Psoas muscle (tissue), 8 donors: ENCODE measurements around the gene WFDC8. TPM values are rescaled to one million over a fixed set of nuclear protein-coding genes. Genes with fewer than 3 reads are reported as not detected.
"Not testable (repeated sequence)": the region's sequence is repeated elsewhere in the genome, so short reads cannot be mapped to it uniquely, and the experiment has no call there.

Source experiments
- ATAC-seq, 4 donors: fragments of 200-7000 bp; cut with Tn5 transposase; one replicate each; pipeline ENCODE4 v1.9.1; 2020; ENCODE audit warnings: moderate library complexity in 3 of 4, mild to moderate bottlenecking in 2 of 4
- DNase-seq, 2 donors: peaks; one replicate each; pipeline ENCODE4 v3.0.0-alpha.2; 2020
- H3K27ac ChIP-seq: fragments of 200-600 bp; one replicate; pipeline ENCODE4 v1.8.0; 2022
- H3K27me3 ChIP-seq, 3 donors: fragments of 200-600 bp in 1 of 3; one replicate each; pipeline versions ENCODE4 v1.6.1 to v1.8.0; 2013 to 2022; ENCODE audit warnings: low read length in 2 of 3, mild to moderate bottlenecking in 2 of 3, moderate library complexity in 1 of 3; ENCODE audit not compliant: insufficient read depth in 3 of 3
- H3K36me3 ChIP-seq, 2 donors: fragments of 200-600 bp in 1 of 2; one replicate each; pipeline versions ENCODE4 v1.6.1 to v1.8.0; 2013 to 2022; ENCODE audit warnings: low read depth in 1 of 2, mild to moderate bottlenecking in 1 of 2, moderate library complexity in 1 of 2; ENCODE audit not compliant: insufficient read depth in 1 of 2
- H3K4me1 ChIP-seq: fragments of 200-600 bp; one replicate; pipeline ENCODE4 v1.8.0; 2022
- H3K4me3 ChIP-seq: fragments of 200-600 bp; one replicate; pipeline ENCODE4 v1.8.0; 2022; ENCODE audit warnings: mild to moderate bottlenecking
- H3K9me3 ChIP-seq: fragments of 200-600 bp; one replicate; pipeline ENCODE4 v1.8.0; 2022
- WGBS, 3 donors: extraction: QIAGEN DNeasy Blood & Tissue Kit; methylation state at CpG; one replicate each; pipeline versions ENCODE4 v1.1.6 to v1.1.7; 2013; 5-methylcytosine and 5-hydroxymethylcytosine counted together
- intact Hi-C, 2 donors: fragments of 100-400 bp; cut with DNase I; formaldehyde crosslinking; loops; one replicate each; pipeline versions ENCODE4 v1.11.0 to v1.14.2; 2022
- polyA plus RNA-seq, 3 donors: library from polyadenylated mRNA; stranded (reverse); fragments of 200-250 nt; gene quantifications; one replicate each; pipeline ENCODE4 v1.2.3, GENCODE V29; 2013
- total RNA-seq, 4 donors: library from RNA; stranded (reverse); fragmentation: NEBNext Ultra II Directional in 2 of 4; extraction: Animal tissue kit (Norgen Biotek cat#: 25700) in 2 of 4; gene quantifications; one replicate each; pipeline versions ENCODE4 v1.2.1 to v1.2.4, GENCODE V29; 2021 to 2023
- TF ChIP-seq, protein P1 (sequence below): fragments of 200-600 bp; IDR thresholded peaks from one replicate; pipeline ENCODE4 v1.8.0; 2022; ENCODE audit warnings: antibody characterized with exemption
- donor health status: healthy with polysubstance abuse.
- donor health status: DM: no; HTN: no; CAD: no; lungs with moderate emphysema.
- donor health status: Bipolar disorder and iron deficiency.
- donor health status: healthy.
- donor health status: DM: yes; HTN: yes; CAD: no.
- donor health status: DM: no; HTN: no; CAD: no.
- donor health status: DM: no; HTN: no; CAD: no.
- donor health status: DM: yes; HTN: yes; CAD: no.

The WFDC8 gene
- total and polyA plus RNA-seq, 7 donors = not detected

GRCh38 chr20:45578231-45578630 lies 853 bp downstream of the WFDC8 start:
- 86 to 88% (median 87%) methylated on average over 1 of the region's 1 CpG for WGBS, 3 donors
- ATAC-seq = no peak
- no peaks in the 10 kb centered on the region for H3K9me3 ChIP-seq

DNA sequence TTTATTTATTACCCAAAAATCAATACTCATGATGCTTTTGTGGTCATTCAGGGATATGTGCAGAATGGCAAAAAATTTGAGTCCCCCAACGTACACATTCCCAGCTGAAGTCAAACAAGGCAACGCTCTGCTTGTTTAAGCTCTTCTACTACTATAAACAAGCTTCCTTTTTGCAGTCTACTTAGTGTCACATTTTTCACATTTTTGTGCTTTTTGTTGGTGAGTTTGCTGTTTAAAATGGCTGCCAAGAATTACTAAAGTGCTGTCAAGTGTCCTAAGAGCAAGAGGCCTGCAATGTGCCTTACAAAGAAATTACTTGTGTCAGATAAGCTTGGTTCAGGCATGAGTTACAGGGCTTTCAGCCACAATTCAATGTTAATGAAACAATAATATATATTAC lies 2.1 kb downstream of the WFDC8 start:
- Histone ChIP-seq H3K4me3 (no peak overlapping the region), H3K4me1 (no peaks in the 10 kb centered on the region), H3K27ac (no peak overlapping the region), H3K27me3 (no peaks in the 10 kb centered on the region), H3K36me3 (no peaks in the 10 kb centered on the region), H3K9me3 (no peaks in the 10 kb centered on the region)
- WGBS, 3 donors = 26 to 40% (median 32%) methylated on average over 2 of the region's 2 CpGs
- no peak for ATAC-seq
- DNase-seq = no peak
- TF ChIP-seq, protein P1, sequence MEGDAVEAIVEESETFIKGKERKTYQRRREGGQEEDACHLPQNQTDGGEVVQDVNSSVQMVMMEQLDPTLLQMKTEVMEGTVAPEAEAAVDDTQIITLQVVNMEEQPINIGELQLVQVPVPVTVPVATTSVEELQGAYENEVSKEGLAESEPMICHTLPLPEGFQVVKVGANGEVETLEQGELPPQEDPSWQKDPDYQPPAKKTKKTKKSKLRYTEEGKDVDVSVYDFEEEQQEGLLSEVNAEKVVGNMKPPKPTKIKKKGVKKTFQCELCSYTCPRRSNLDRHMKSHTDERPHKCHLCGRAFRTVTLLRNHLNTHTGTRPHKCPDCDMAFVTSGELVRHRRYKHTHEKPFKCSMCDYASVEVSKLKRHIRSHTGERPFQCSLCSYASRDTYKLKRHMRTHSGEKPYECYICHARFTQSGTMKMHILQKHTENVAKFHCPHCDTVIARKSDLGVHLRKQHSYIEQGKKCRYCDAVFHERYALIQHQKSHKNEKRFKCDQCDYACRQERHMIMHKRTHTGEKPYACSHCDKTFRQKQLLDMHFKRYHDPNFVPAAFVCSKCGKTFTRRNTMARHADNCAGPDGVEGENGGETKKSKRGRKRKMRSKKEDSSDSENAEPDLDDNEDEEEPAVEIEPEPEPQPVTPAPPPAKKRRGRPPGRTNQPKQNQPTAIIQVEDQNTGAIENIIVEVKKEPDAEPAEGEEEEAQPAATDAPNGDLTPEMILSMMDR = no peak
- intact Hi-C loops = no loop called here

More at GRCh38 chr20:45578231-45578630, 853 bp downstream of the WFDC8 start:
- intact Hi-C loops = no loop called here
- H3K4me3 ChIP-seq = no peak overlapping the region
- H3K36me3 ChIP-seq = no peaks in the 10 kb centered on the region
- no peaks in the 10 kb centered on the region for H3K4me1 ChIP-seq
- no peaks in the 10 kb centered on the region for H3K27me3 ChIP-seq
- TF ChIP-seq, protein P1 = no peak
- no peak overlapping the region for H3K27ac ChIP-seq
- no peak for DNase-seq

DNA sequence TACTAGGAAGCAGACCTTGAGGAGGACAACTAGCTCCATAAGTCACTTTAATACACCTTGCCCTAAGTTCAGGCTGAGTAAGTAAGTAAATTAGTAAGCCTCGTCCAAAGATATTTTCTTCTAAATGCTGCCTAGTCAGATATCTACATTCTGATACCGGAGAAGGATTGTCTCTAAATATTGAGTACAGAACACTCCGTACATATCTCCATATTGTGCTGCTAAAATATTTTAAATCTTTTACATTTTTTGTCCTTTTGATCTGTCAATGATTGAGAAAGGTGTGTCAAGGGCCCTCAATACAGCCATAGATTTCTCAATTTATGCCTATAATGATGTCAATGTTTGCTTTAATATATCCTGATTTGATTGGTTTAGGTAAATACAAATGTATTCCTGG lies 3.2 kb downstream of the WFDC8 start:
- H3K36me3 ChIP-seq = no peaks in the 10 kb centered on the region
- intact Hi-C loops = no loop called here
- TF ChIP-seq, protein P1 = no peak
- no peak overlapping the region for H3K4me3 ChIP-seq
- WGBS, 3 donors = 87 to 90% (median 89%) methylated on average over 3 of the region's 3 CpGs
- ATAC-seq = no peak
- no peak overlapping the region for H3K27ac ChIP-seq
- no peaks in the 10 kb centered on the region for H3K9me3 ChIP-seq
- H3K4me1 ChIP-seq = no peaks in the 10 kb centered on the region
- H3K27me3 ChIP-seq = no peaks in the 10 kb centered on the region
- no peak for DNase-seq

DNA sequence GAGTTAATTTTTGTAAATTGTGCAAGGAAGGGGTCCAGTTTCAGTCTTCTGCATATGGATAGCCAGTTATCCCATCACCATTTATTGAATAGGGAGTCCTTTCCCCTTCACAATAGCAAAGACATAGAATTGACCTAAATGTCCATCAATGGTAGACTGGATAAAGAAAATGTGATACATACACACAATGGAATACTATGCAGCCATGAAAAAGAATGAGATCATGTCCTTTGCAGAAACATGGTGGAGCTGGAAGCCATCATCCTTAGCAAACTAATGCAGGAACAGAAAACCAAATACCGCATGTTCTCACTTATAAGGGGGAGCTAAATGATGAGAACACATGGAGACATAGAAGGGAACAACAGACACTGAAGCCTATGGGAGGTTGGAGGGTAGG lies 9.4 kb downstream of the WFDC8 start:
- ATAC-seq, H3K4me1 ChIP-seq, DNase-seq, H3K27ac ChIP-seq, H3K9me3 ChIP-seq, H3K27me3 ChIP-seq, H3K36me3 ChIP-seq, intact Hi-C loops, H3K4me3 ChIP-seq: not testable (repeated sequence)
- WGBS, 3 donors = 82 to 94% (median 83%) methylated on average over 1 of the region's 1 CpG

- Histone ChIP-seq H3K27ac (no peak overlapping the region), H3K36me3 (no peaks in the 10 kb centered on the region), H3K4me1 (no peaks in the 10 kb centered on the region), H3K9me3 (peaks cover 2% of the 10 kb centered on the region), H3K27me3 (peaks cover 0 to 5% (median under 1%) of the 10 kb centered on the region in 3 donors), H3K4me3 (no peak overlapping the region)
- DNase-seq (no peak), ATAC-seq (no peak)
- intact Hi-C loops = no loop called here
- WGBS, 3 donors = 73 to 79% (median 73%) methylated on average over 2 of the region's 2 CpGs
- TF ChIP-seq, protein P1 = no peak
Measured at GRCh38 chr20:45564760-45565276, 14.3 kb downstream of the WFDC8 start.
